ENCODE results near the gene L3MBTL1.
A peak's percentile ranks its signal among the peaks of the same experiment; 100 is the strongest.
"Not testable (repeated sequence)": the region's sequence is repeated elsewhere in the genome, so short reads cannot be mapped to it uniquely, and the experiment has no call there.

The L3MBTL1 gene

DNA sequence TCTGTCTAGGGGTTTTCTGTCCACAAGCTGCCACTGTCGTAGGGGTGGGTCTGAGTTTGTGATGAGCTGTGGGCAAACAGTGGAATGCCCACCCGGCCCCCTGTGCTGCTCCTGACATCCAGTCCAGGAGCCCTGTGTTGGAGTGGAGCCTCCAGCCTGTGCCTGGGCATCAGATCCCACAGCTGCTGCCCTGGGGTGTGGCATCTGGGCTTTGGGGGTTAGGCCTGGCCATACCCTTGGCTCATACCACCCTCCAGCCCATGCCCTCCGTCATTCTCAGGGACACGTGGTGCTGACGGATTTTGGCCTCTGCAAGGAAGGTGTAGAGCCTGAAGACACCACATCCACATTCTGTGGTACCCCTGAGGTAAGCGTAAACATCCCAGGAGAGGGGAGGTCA, 64.3 kb downstream of the L3MBTL1 start:
- Histone ChIP-seq H3K36me3 (ENCODE audit: control insufficient read depth in 2 of 2, insufficient read depth in 2 of 2, low read length in 2 of 2) (no peaks in the 10 kb centered on the region), H3K9ac (ENCODE audit: low read length in 2 of 2) (no peak overlapping the region), H3K4me1 (ENCODE audit: control insufficient read depth, insufficient read depth, low read length) (no peaks in the 10 kb centered on the region), H3K27ac (ENCODE audit: low read length) (no peak overlapping the region), H3K4me3 (ENCODE audit: low read length in 2 of 2) (no peak overlapping the region), H3K9me3 (ENCODE audit: control insufficient read depth in 2 of 2, low read length in 2 of 2) (no peaks in the 10 kb centered on the region), H3K27me3 (ENCODE audit: control insufficient read depth in 1 of 2, insufficient read depth in 2 of 2, low read length in 2 of 2) (no peaks in the 10 kb centered on the region)

DNA sequence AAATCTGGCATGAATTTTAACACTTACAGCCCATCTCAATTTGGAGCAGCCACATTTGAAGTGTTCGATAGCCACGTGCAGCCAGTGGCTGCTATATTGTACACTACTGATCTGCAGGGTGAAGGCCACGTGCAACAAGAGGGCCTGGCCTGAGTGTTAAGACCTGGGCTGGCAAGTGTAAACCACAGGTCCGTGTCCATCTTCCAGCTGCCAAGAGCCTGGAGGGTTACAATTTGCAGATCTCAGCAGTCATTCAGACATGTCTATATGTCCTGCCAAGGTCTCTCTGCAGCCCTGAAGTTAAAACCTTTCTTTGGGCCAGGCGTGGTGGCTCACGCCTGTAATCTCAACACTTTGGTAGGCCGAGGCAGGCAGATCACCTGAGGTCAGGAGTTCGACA, 65.4 kb downstream of the L3MBTL1 start:
- Histone ChIP-seq H3K9ac (ENCODE audit: low read length in 2 of 2) (no peak overlapping the region), H3K4me1 (ENCODE audit: control insufficient read depth, insufficient read depth, low read length) (no peaks in the 10 kb centered on the region), H3K27ac (ENCODE audit: low read length) (no peak overlapping the region), H3K36me3 (ENCODE audit: control insufficient read depth in 2 of 2, insufficient read depth in 2 of 2, low read length in 2 of 2) (no peaks in the 10 kb centered on the region), H3K4me3 (ENCODE audit: low read length in 2 of 2) (no peak overlapping the region), H3K27me3 (ENCODE audit: control insufficient read depth in 1 of 2, insufficient read depth in 2 of 2, low read length in 2 of 2) (no peaks in the 10 kb centered on the region), H3K9me3 (ENCODE audit: control insufficient read depth in 2 of 2, low read length in 2 of 2) (no peaks in the 10 kb centered on the region)

DNA sequence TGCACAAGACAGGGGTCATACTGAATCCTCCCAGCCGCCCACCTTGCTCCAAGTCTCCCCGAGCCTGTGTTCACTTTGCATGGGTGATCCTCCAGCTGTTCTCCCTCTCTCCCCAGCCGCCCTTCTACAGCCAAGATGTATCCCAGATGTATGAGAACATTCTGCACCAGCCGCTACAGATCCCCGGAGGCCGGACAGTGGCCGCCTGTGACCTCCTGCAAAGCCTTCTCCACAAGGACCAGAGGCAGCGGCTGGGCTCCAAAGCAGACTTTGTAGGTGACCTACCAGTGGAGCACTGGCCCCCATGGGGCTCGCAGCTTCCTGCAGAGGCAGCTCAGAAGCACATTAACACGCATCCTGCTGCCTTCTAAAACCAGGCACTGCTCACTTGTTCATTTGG, 68.6 kb downstream of the L3MBTL1 start:
- H3K36me3 ChIP-seq (ENCODE audit: control insufficient read depth in 2 of 2, insufficient read depth in 2 of 2, low read length in 2 of 2), result no peaks in the 10 kb centered on the region
- H3K4me3 ChIP-seq (ENCODE audit: low read length in 2 of 2), result no peak overlapping the region
- no peaks in the 10 kb centered on the region for H3K27me3 ChIP-seq (ENCODE audit: control insufficient read depth in 1 of 2, insufficient read depth in 2 of 2, low read length in 2 of 2)
- H3K27ac ChIP-seq (ENCODE audit: low read length), result no peak overlapping the region
- H3K9me3 ChIP-seq (ENCODE audit: control insufficient read depth in 2 of 2, low read length in 2 of 2), result no peaks in the 10 kb centered on the region
- no peaks in the 10 kb centered on the region for H3K4me1 ChIP-seq (ENCODE audit: control insufficient read depth, insufficient read depth, low read length)
- H3K9ac ChIP-seq (ENCODE audit: low read length in 2 of 2), result no peak overlapping the region

DNA sequence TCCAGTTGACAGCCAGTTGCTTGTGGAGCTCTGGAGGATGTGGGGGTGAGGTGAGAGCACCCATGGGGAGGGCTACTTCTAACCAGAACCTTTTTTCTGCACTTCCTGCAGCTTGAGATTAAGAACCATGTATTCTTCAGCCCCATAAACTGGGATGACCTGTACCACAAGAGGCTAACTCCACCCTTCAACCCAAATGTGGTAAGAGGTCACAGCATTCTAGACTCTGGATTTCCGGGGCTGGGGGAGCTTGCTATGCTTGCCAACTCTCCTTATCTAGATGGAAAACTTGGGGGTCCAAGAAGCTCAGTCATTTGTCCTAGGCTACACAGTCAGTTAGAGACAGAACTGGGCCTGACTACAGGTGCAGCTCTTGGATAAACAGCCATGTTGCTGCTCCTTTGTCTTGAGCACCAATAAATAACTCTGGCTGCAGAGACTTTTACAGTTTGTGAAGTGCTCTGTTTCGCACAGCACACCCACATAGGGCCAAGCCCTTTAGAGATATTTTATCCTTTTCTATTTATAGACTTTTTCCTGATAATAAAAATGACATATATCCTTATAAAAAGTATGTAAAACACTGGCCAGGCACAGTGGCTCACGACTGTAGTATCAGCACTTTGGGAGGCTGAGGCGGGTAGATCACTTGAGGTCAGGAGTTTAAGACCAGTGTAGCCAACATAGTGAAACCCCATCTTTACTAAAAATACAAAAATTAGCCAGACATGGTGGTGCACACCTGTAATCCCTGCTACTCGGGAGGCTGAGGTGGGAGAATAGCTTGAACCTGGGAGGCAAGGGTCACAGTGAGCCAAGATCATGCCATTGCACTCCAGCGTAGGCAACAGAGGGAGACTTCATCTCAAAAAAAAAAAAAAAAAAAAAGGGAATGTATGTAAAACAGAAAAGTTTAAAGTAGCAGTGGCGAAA, 72.6 kb downstream of the L3MBTL1 start:
- no peaks in the 10 kb centered on the region for H3K9me3 ChIP-seq (ENCODE audit: control insufficient read depth in 2 of 2, low read length in 2 of 2)
- H3K27me3 ChIP-seq (ENCODE audit: control insufficient read depth in 1 of 2, insufficient read depth in 2 of 2, low read length in 2 of 2), result no peaks in the 10 kb centered on the region
- H3K36me3 ChIP-seq (ENCODE audit: control insufficient read depth in 2 of 2, insufficient read depth in 2 of 2, low read length in 2 of 2), result no peaks in the 10 kb centered on the region
- no peaks in the 10 kb centered on the region for H3K4me1 ChIP-seq (ENCODE audit: control insufficient read depth, insufficient read depth, low read length)
- H3K9ac ChIP-seq (ENCODE audit: low read length in 2 of 2), result no peak overlapping the region
- no peak overlapping the region for H3K4me3 ChIP-seq (ENCODE audit: low read length in 2 of 2)
- no peak overlapping the region for H3K27ac ChIP-seq (ENCODE audit: low read length)

DNA sequence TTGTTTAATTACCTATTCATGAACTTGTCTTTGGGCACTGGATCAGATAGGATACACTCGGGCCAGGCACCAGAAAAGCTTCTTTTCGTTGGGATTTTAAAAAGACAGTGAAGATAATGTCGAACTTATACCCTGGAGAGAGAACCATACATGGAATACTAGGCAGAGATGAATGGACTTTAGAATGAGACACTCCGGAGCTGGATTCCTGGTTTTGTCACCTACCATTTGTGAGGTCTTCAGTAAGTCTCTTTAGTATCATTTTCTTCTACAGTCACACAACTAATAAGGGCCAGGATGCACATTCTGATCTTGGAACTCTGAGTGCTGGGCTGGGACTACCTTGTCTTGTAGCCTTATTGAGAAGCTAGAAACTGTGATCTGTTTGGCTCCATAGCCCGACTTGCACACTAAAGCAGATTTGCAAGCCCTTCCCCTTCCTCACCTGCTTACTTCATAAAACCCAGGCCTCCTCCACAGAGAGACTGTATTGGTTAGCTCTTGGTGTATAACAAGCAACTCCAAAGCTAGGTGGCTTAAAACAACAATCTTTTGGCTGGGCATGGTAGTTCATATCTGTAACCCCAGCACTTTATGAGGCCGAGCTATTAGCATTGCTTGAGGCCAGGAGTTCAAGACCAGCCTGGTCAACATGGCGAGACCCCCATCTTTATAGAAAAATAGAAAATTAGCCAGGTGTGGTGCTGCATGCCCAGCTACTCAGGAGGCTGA, 75.8 kb downstream of the L3MBTL1 start:
- no peak overlapping the region for H3K4me3 ChIP-seq (ENCODE audit: low read length in 2 of 2)
- H3K27me3 ChIP-seq (ENCODE audit: control insufficient read depth in 1 of 2, insufficient read depth in 2 of 2, low read length in 2 of 2), result no peaks in the 10 kb centered on the region
- H3K9me3 ChIP-seq (ENCODE audit: control insufficient read depth in 2 of 2, low read length in 2 of 2), result no peaks in the 10 kb centered on the region
- H3K36me3 ChIP-seq (ENCODE audit: control insufficient read depth in 2 of 2, insufficient read depth in 2 of 2, low read length in 2 of 2), result no peaks in the 10 kb centered on the region
- no peak overlapping the region for H3K27ac ChIP-seq (ENCODE audit: low read length)
- H3K9ac ChIP-seq (ENCODE audit: low read length in 2 of 2), result no peak overlapping the region
- no peaks in the 10 kb centered on the region for H3K4me1 ChIP-seq (ENCODE audit: control insufficient read depth, insufficient read depth, low read length)

DNA sequence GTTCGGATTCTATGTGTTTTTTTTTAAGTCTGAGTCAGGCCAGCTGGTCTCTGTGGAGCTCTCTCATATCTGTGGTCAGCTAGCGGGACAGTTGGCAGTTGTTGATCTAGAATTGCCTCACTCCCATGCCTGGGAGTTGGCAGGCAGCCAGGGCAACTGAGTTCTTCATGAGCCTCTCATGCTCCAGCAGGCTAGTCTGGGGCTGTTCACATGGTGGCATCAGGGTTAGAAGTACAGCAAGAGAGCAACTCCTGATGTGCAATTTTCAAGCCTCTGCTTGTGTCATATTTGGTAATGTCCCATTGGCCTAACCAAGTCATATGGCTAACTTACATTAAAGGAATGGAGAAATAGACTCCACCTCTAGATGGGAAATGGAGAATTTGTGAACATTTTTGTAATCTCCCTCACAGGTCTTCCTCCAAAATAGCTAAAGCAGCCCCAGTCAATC, 76.5 kb downstream of the L3MBTL1 start:
- H3K36me3 ChIP-seq (ENCODE audit: control insufficient read depth in 2 of 2, insufficient read depth in 2 of 2, low read length in 2 of 2), result no peaks in the 10 kb centered on the region
- H3K27ac ChIP-seq (ENCODE audit: low read length), result no peak overlapping the region
- H3K9me3 ChIP-seq (ENCODE audit: control insufficient read depth in 2 of 2, low read length in 2 of 2), result no peaks in the 10 kb centered on the region
- no peaks in the 10 kb centered on the region for H3K27me3 ChIP-seq (ENCODE audit: control insufficient read depth in 1 of 2, insufficient read depth in 2 of 2, low read length in 2 of 2)
- H3K4me1 ChIP-seq (ENCODE audit: control insufficient read depth, insufficient read depth, low read length), result no peaks in the 10 kb centered on the region
- no peak overlapping the region for H3K9ac ChIP-seq (ENCODE audit: low read length in 2 of 2)
- no peak overlapping the region for H3K4me3 ChIP-seq (ENCODE audit: low read length in 2 of 2)

DNA sequence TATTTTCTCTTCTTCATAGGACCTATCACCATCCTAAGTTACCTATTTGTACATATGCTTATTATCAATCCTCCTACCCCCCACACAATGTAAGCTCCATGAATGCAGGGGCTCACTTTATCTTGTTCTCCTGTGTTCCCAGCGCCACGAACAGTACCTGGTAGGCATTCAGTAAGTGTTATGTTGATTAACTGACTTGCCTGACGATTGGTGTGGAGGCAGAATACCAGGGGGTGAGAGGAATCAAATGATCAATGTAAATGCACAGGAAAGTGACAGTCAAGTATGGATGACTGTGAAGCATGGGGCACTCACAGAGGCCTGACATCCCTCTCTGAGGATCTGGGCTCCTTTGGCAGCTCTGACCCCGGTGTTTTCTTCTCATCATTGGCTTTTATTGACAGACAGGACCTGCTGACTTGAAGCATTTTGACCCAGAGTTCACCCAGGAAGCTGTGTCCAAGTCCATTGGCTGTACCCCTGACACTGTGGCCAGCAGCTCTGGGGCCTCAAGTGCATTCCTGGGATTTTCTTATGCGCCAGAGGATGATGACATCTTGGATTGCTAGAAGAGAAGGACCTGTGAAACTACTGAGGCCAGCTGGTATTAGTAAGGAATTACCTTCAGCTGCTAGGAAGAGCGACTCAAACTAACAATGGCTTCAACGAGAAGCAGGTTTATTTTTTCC, 77.1 kb downstream of the L3MBTL1 start:
- H3K4me3 ChIP-seq (ENCODE audit: low read length in 2 of 2), result no peak overlapping the region
- H3K27ac ChIP-seq (ENCODE audit: low read length), result no peak overlapping the region
- H3K36me3 ChIP-seq (ENCODE audit: control insufficient read depth in 2 of 2, insufficient read depth in 2 of 2, low read length in 2 of 2), result no peaks in the 10 kb centered on the region
- H3K27me3 ChIP-seq (ENCODE audit: control insufficient read depth in 1 of 2, insufficient read depth in 2 of 2, low read length in 2 of 2), result no peaks in the 10 kb centered on the region
- no peak overlapping the region for H3K9ac ChIP-seq (ENCODE audit: low read length in 2 of 2)
- no peaks in the 10 kb centered on the region for H3K4me1 ChIP-seq (ENCODE audit: control insufficient read depth, insufficient read depth, low read length)
- no peaks in the 10 kb centered on the region for H3K9me3 ChIP-seq (ENCODE audit: control insufficient read depth in 2 of 2, low read length in 2 of 2)

DNA sequence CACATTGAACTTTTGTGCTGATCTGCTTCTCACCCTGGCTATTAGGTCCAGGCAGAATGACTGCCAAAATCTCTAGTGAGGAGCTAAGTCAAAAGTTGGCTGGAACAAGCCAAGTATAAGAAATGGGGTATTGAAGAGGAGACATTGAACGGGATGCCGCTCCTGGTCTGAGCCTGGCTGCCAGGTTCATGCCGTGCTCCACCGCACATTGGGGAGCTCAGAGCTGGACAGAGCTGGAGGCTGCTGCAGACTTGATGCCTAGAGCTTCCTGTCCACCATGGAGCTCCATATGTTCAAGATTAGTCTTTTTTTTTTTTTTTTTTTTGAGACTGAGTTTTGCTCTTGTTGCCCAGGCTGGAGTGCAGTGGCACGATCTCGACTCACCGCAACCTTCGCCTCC, 79.1 kb downstream of the L3MBTL1 start:
- peaks cover 11% of the 10 kb centered on the region for H3K4me1 ChIP-seq (ENCODE audit: control insufficient read depth, insufficient read depth, low read length)
- H3K27me3 ChIP-seq (ENCODE audit: control insufficient read depth in 1 of 2, insufficient read depth in 2 of 2, low read length in 2 of 2), result no peaks in the 10 kb centered on the region
- no peak overlapping the region for H3K9ac ChIP-seq (ENCODE audit: low read length in 2 of 2)
- H3K9me3 ChIP-seq (ENCODE audit: control insufficient read depth in 2 of 2, low read length in 2 of 2), result no peaks in the 10 kb centered on the region
- H3K4me3 ChIP-seq (ENCODE audit: low read length in 2 of 2), result no peak overlapping the region
- H3K27ac ChIP-seq (ENCODE audit: low read length), result no peak overlapping the region
- no peaks in the 10 kb centered on the region for H3K36me3 ChIP-seq (ENCODE audit: control insufficient read depth in 2 of 2, insufficient read depth in 2 of 2, low read length in 2 of 2)

DNA sequence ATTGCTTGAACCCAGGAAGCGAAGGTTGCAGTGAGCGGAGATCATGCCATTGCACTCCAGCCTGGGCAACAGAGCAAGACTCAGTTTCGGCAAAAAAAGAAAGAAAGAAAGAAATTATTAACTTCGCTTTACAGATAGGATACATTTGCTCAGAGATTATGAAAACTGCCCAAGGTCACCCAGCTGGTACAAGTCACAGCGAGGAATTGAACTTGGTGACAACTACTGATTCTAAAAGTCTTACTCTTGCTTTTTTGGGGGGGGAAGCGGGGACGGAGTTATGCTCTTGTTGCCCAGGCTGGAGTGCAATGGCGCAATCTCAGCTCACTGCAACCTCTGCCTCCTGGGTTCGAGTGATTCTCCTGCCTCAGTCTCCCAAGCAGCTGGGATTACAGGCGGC, 81.0 kb downstream of the L3MBTL1 start:
- not testable (repeated sequence) for H3K9me3 ChIP-seq (ENCODE audit: control insufficient read depth in 2 of 2, low read length in 2 of 2); H3K36me3 ChIP-seq (ENCODE audit: control insufficient read depth in 2 of 2, insufficient read depth in 2 of 2, low read length in 2 of 2); H3K4me3 ChIP-seq (ENCODE audit: low read length in 2 of 2); H3K27ac ChIP-seq (ENCODE audit: low read length); H3K27me3 ChIP-seq (ENCODE audit: control insufficient read depth in 1 of 2, insufficient read depth in 2 of 2, low read length in 2 of 2); H3K9ac ChIP-seq (ENCODE audit: low read length in 2 of 2)
- peaks cover 17% of the 10 kb centered on the region for H3K4me1 ChIP-seq (ENCODE audit: control insufficient read depth, insufficient read depth, low read length)

DNA sequence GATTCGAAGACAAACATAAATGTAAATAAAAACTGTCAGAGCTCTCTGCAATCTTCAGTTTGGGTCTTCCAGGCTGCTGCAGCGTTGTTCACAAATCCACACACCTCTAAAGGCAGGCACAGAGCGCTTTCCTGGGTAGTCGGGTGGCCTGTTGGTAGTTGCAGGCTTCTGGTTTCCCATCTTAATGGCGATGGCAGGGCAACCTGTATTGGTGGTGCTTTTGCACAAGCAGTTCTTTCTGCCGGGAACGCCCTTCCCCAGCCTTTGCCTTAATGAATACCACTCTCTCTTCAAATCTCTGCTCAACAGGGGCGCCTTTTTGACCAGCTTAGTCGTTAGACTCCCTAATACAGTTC, 82.5 kb downstream of the L3MBTL1 start:
- peak overlapping the region; percentile 82 to 91 for H3K4me3 ChIP-seq (ENCODE audit: low read length in 2 of 2)
- no peaks in the 10 kb centered on the region for H3K27me3 ChIP-seq (ENCODE audit: control insufficient read depth in 1 of 2, insufficient read depth in 2 of 2, low read length in 2 of 2)
- H3K36me3 ChIP-seq (ENCODE audit: control insufficient read depth in 2 of 2, insufficient read depth in 2 of 2, low read length in 2 of 2), result peaks cover 0 to 2% of the 10 kb centered on the region in 2 donors
- H3K4me1 ChIP-seq (ENCODE audit: control insufficient read depth, insufficient read depth, low read length), result peaks cover 17% of the 10 kb centered on the region
- peak overlapping the region; percentile 67 for H3K27ac ChIP-seq (ENCODE audit: low read length)
- H3K9me3 ChIP-seq (ENCODE audit: control insufficient read depth in 2 of 2, low read length in 2 of 2), result no peaks in the 10 kb centered on the region
- peak overlapping the region; percentile 69 to 89 for H3K9ac ChIP-seq (ENCODE audit: low read length in 2 of 2)
